DOHH2 (cell line): Measurements from ENCODE around the gene PGAP3.

ENCODE experiments used
- EZH2phosphoT487 ChIP-seq: fragments of 200-600 bp; sonication (generic); IDR thresholded peaks from 2 replicates; pipeline ENCODE4 v1.6.1; 2017; ENCODE audit warnings: borderline replicate concordance, mild to moderate bottlenecking, antibody characterized with exemption, low read length, moderate library complexity, mixed read lengths
- TF ChIP-seq, protein P1 (sequence below): fragments of 200-600 bp; sonication (generic); IDR thresholded peaks from one replicate; pipeline ENCODE4 v1.5.1; 2014; ENCODE audit warnings: antibody characterized with exemption, mild to moderate bottlenecking, low read depth, low read length; ENCODE audit not compliant: poor library complexity, severe bottlenecking

DNA sequence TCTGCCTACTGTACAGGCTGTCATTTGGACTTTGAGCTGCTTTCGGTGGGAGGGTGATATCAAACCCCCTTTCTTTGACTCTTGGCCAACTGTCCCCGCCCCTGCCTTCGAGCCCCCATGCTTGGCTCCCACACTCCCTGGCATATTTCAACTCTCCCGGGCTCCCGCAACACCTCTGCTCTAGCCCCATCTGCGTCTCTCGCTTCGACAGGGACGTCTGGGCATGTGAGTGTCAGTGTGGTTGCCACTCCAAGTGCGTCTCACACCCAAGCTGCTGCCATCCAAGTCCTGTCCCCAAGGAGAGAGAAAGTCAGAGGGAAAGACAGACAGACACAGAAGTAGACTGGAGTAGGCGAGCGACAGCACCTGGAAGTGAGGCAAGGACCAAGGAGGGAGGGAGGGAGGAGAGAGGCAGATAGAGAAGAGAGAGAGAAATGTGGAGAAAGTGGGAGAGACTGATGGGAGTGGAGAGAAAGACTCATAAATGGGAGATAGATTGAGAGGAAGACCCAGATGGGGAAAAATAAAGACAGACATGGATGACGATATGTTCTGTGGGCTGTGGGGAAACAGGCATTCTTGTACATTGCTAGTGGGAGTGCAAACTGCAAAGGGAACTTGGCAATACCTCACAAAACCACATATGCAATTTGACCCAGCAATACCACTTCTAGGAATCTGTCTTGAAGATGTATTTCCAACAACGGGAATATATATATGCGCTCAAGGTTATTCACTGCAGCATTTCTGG, 39.1 kb downstream of the PGAP3 start:
- TF ChIP-seq, protein P1, sequence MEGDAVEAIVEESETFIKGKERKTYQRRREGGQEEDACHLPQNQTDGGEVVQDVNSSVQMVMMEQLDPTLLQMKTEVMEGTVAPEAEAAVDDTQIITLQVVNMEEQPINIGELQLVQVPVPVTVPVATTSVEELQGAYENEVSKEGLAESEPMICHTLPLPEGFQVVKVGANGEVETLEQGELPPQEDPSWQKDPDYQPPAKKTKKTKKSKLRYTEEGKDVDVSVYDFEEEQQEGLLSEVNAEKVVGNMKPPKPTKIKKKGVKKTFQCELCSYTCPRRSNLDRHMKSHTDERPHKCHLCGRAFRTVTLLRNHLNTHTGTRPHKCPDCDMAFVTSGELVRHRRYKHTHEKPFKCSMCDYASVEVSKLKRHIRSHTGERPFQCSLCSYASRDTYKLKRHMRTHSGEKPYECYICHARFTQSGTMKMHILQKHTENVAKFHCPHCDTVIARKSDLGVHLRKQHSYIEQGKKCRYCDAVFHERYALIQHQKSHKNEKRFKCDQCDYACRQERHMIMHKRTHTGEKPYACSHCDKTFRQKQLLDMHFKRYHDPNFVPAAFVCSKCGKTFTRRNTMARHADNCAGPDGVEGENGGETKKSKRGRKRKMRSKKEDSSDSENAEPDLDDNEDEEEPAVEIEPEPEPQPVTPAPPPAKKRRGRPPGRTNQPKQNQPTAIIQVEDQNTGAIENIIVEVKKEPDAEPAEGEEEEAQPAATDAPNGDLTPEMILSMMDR, result no peak
- TF ChIP-seq EZH2phosphoT487, result no peak
